Testis (tissue), 2 donors: ENCODE measurements around the gene SEMA5A.

Experiments used
- POLR2A ChIP-seq: fragments of 450-650 bp; IDR thresholded peaks from one replicate; pipeline ENCODE4 v1.6.1; 2017; ENCODE audit warnings: antibody characterized with exemption, mild to moderate bottlenecking, moderate library complexity
- TF ChIP-seq, protein P1 (sequence below), 3 experiments: fragments of 450-650 bp in 2 of 3; fragments of 200-600 bp in 1 of 3; sonication (generic) in 1 of 3; IDR thresholded peaks; one replicate each; pipeline ENCODE4 v1.5.1; 2016 to 2019; ENCODE audit warnings: antibody characterized with exemption in 3 of 3, mild to moderate bottlenecking in 2 of 3, moderate library complexity in 1 of 3

DNA sequence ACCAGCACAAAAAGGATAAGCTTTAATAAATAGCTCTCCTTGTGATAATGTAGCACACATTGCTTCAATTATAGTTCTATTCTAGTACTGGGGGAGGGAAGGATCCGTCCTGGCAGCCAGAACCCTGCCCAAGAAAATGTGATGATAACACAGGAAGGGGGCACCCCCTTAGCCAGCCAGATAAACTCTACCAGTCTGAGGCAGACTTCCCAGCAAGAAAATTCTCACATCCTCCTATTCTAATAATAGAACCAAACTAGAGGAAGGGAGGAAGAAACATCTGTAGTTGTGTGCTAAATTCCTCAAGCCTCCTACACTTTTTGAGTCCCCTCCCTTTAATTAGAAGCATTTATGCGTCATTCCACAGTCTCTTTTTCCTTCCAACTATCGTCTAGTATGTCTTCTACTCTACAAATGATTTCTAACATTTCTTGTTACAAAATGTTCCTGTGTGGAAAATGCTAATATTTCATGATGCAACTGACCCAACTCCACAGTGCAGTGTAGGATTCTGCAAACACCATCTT, 261.0 kb downstream of the SEMA5A start:
- TF ChIP-seq, protein P1, sequence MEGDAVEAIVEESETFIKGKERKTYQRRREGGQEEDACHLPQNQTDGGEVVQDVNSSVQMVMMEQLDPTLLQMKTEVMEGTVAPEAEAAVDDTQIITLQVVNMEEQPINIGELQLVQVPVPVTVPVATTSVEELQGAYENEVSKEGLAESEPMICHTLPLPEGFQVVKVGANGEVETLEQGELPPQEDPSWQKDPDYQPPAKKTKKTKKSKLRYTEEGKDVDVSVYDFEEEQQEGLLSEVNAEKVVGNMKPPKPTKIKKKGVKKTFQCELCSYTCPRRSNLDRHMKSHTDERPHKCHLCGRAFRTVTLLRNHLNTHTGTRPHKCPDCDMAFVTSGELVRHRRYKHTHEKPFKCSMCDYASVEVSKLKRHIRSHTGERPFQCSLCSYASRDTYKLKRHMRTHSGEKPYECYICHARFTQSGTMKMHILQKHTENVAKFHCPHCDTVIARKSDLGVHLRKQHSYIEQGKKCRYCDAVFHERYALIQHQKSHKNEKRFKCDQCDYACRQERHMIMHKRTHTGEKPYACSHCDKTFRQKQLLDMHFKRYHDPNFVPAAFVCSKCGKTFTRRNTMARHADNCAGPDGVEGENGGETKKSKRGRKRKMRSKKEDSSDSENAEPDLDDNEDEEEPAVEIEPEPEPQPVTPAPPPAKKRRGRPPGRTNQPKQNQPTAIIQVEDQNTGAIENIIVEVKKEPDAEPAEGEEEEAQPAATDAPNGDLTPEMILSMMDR (IDR thresholded peaks at IDR 0.05) = no peak
- no peak for TF ChIP-seq POLR2A
